GM11168 (cell line): ENCODE results near the gene TTC9B.
"Not testable (repeated sequence)": the region's sequence is repeated elsewhere in the genome, so short reads cannot be mapped to it uniquely, and the experiment has no call there.

ENCODE experiments used
- in situ Hi-C: fragments of 300-500 bp; cut with MboI; formaldehyde crosslinking; loops from one replicate; pipeline ENCODE4 v1.12.0; 2022; ENCODE audit warnings: low sequenced_read_pairs; ENCODE audit not compliant: unreplicated experiment

The TTC9B gene

GRCh38 chr19:40219029-40219428 lies 845 bp upstream of the TTC9B start:
- in situ Hi-C loops = not testable (repeated sequence)

GRCh38 chr19:40217027-40217810 lies 965 bp downstream of the TTC9B start:
- in situ Hi-C loops = no loop called here

- in situ Hi-C loops = no loop called here
These were observed 1.5 kb downstream of the TTC9B start for GRCh38 chr19:40216777-40217026.

- in situ Hi-C loops = no loop called here
These were observed 2.0 kb downstream of the TTC9B start for GRCh38 chr19:40216013-40216776.

GRCh38 chr19:40214936-40215335 lies 3.2 kb downstream of the TTC9B start:
- in situ Hi-C loops = no loop called here

GRCh38 chr19:40213882-40214570 lies 4.2 kb downstream of the TTC9B start:
- in situ Hi-C loops = no loop called here

GRCh38 chr19:40213251-40213829 lies 4.8 kb downstream of the TTC9B start:
- in situ Hi-C loops = no loop called here

- in situ Hi-C loops = no loop called here
These were observed 7.3 kb downstream of the TTC9B start for GRCh38 chr19:40210889-40211288.

GRCh38 chr19:40208602-40209001 lies 9.6 kb downstream of the TTC9B start:
- in situ Hi-C loops = no loop called here

- in situ Hi-C loops = no loop called here
These were observed 12.4 kb downstream of the TTC9B start for GRCh38 chr19:40205760-40206159.

GRCh38 chr19:40204381-40204780 lies 13.8 kb downstream of the TTC9B start:
- in situ Hi-C loops = no loop called here

- in situ Hi-C loops = no loop called here
These were observed 17.7 kb downstream of the TTC9B start for GRCh38 chr19:40200341-40201099.

- in situ Hi-C loops = no loop called here
These were observed 19.8 kb downstream of the TTC9B start for GRCh38 chr19:40198272-40198990.

- in situ Hi-C loops = no loop called here
These were observed 24.7 kb downstream of the TTC9B start for GRCh38 chr19:40193587-40193849.

- in situ Hi-C loops = no loop called here
These were observed 25.2 kb downstream of the TTC9B start for GRCh38 chr19:40192758-40193586.

- in situ Hi-C loops = no loop called here
These were observed 26.1 kb downstream of the TTC9B start for GRCh38 chr19:40191836-40192646.

- in situ Hi-C loops = no loop called here
These were observed 27.0 kb downstream of the TTC9B start, which contains the start of gene MAP3K10 for GRCh38 chr19:40190891-40191835. MAP3K10 (plus strand) TSS chr19:40191426; CDS start chr19:40192032, 606 bp downstream.
